GM21515 (cell line): ENCODE data around the gene GPC1.

Experiments
- ATAC-seq: cut with Tn5 transposase; IDR thresholded peaks from one replicate; pipeline ENCODE4 v1.9.1; 2021; ENCODE audit not compliant: unreplicated experiment

Gene GPC1

GRCh38 chr2:240509667-240510512 lies 74.4 kb downstream of the GPC1 start:
- ATAC-seq: no peak

GRCh38 chr2:240510513-240511210 lies 75.2 kb downstream of the GPC1 start:
- ATAC-seq: no peak

GRCh38 chr2:240511351-240512108 lies 76.1 kb downstream of the GPC1 start:
- ATAC-seq: no peak

- no peak for ATAC-seq
Measured at GRCh38 chr2:240512109-240512485, 76.6 kb downstream of the GPC1 start.

- no peak for ATAC-seq
Measured at GRCh38 chr2:240512666-240513535, 77.4 kb downstream of the GPC1 start.

GRCh38 chr2:240513549-240514287 lies 78.3 kb downstream of the GPC1 start:
- peak; percentile 91 for ATAC-seq

GRCh38 chr2:240514631-240515030 lies 79.2 kb downstream of the GPC1 start:
- ATAC-seq: no peak

- ATAC-seq: no peak
Measured at GRCh38 chr2:240517342-240517741, 81.9 kb downstream of the GPC1 start.
